GM23338 (cell line): ENCODE data around the gene STX4. TPM values are rescaled to one million over a fixed set of nuclear protein-coding genes. Genes with fewer than 3 reads are reported as not detected.

Experiments used
- ATAC-seq: fragments of 200-7000 bp; cut with Tn5 transposase; 3 replicates; pipeline ENCODE4 v1.9.1; 2020
- DNase-seq: peaks from one replicate; pipeline ENCODE4 v3.0.0-alpha.2; 2015; ENCODE audit warnings: low spot score
- H2AFZ ChIP-seq: fragments of 200-600 bp; sonication (generic); 2 replicates; pipeline ENCODE4 v1.8.0; 2016; ENCODE audit warnings: antibody characterized with exemption, mild to moderate bottlenecking, moderate library complexity
- H3F3A ChIP-seq: fragments of 200-600 bp; sonication (generic); replicated peaks from 2 replicates; pipeline ENCODE4 v1.8.0; 2017; ENCODE audit warnings: antibody characterized with exemption, mixed run types, low read depth
- H3K27ac ChIP-seq: fragments of 200-600 bp; sonication (generic); 2 replicates; pipeline ENCODE4 v1.6.1; 2016; ENCODE audit warnings: low read depth
- H3K27me3 ChIP-seq: fragments of 200-600 bp; sonication (generic); 2 replicates; pipeline ENCODE4 v1.8.0; 2016; ENCODE audit warnings: mild to moderate bottlenecking, mixed run types, moderate library complexity; ENCODE audit not compliant: insufficient read depth
- H3K36me3 ChIP-seq: fragments of 200-600 bp; sonication (generic); 2 replicates; pipeline ENCODE4 v1.8.0; 2016; ENCODE audit warnings: mild to moderate bottlenecking; ENCODE audit not compliant: insufficient read depth
- H3K4me1 ChIP-seq: fragments of 200-600 bp; sonication (generic); 2 replicates; pipeline ENCODE4 v1.8.0; 2016; ENCODE audit warnings: mild to moderate bottlenecking, moderate library complexity; ENCODE audit not compliant: insufficient read depth
- H3K4me2 ChIP-seq: fragments of 200-600 bp; sonication (generic); 2 replicates; pipeline ENCODE4 v1.7.1; 2017; ENCODE audit warnings: mixed run types
- H3K4me3 ChIP-seq: fragments of 200-600 bp; sonication (generic); 2 replicates; pipeline ENCODE4 v1.6.1; 2016; ENCODE audit warnings: mixed run types
- H3K79me2 ChIP-seq: fragments of 200-600 bp; sonication (generic); replicated peaks from 2 replicates; pipeline ENCODE4 v1.8.0; 2017; ENCODE audit warnings: mild to moderate bottlenecking; ENCODE audit not compliant: insufficient read depth
- H3K9me2 ChIP-seq: fragments of 200-600 bp; sonication (generic); 2 replicates; pipeline ENCODE4 v1.8.0; 2017; ENCODE audit not compliant: insufficient read depth
- H4K20me1 ChIP-seq: fragments of 200-600 bp; sonication (generic); replicated peaks from 2 replicates; pipeline ENCODE4 v1.8.0; 2017; ENCODE audit warnings: mild to moderate bottlenecking; ENCODE audit not compliant: insufficient read depth
- H3K27ac Mint-ChIP-seq: 2 replicates; pipeline ENCODE4 v1.8.0; 2020; ENCODE audit warnings: inconsistent platforms, mild to moderate bottlenecking, moderate library complexity, mixed read lengths
- H3K27me3 Mint-ChIP-seq: 3 replicates; pipeline ENCODE4 v1.8.0; 2022; ENCODE audit warnings: low read depth, mild to moderate bottlenecking, moderate library complexity, mixed read lengths, inconsistent platforms; ENCODE audit not compliant: insufficient read depth, poor library complexity
- H3K36me3 Mint-ChIP-seq: 3 replicates; pipeline ENCODE4 v1.8.0; 2021; ENCODE audit warnings: low read depth, mild to moderate bottlenecking, inconsistent platforms, moderate library complexity, mixed read lengths
- H3K4me1 Mint-ChIP-seq: 3 replicates; pipeline ENCODE4 v1.8.0; 2020; ENCODE audit warnings: mild to moderate bottlenecking, inconsistent platforms, mixed read lengths
- H3K4me3 Mint-ChIP-seq: 3 replicates; pipeline ENCODE4 v1.8.0; 2021; ENCODE audit warnings: moderate library complexity, mild to moderate bottlenecking, inconsistent platforms, mixed read lengths
- H3K9me3 Mint-ChIP-seq: 3 replicates; pipeline ENCODE4 v1.8.0; 2020; ENCODE audit warnings: moderate library complexity, mild to moderate bottlenecking, inconsistent platforms, mixed read lengths
- EZH2 ChIP-seq: fragments of 200-600 bp; sonication (generic); IDR thresholded peaks from one replicate; pipeline ENCODE4 v1.8.0; 2017; ENCODE audit warnings: antibody characterized with exemption, mild to moderate bottlenecking, low read depth; ENCODE audit not compliant: unreplicated experiment
- EZH2phosphoT487 ChIP-seq: fragments of 200-600 bp; sonication (generic); IDR thresholded peaks from one replicate; pipeline ENCODE4 v1.8.1; 2018; ENCODE audit warnings: antibody characterized with exemption; ENCODE audit not compliant: unreplicated experiment
- JUNB ChIP-seq: IDR thresholded peaks from one replicate; pipeline ENCODE4 v1.6.1; 2016; ENCODE audit warnings: antibody characterized with exemption; ENCODE audit not compliant: unreplicated experiment
- POLR2AphosphoS5 ChIP-seq: IDR thresholded peaks from 2 replicates; pipeline ENCODE4 v1.6.1; 2016; ENCODE audit warnings: antibody characterized with exemption, low read depth
- ZNF114 ChIP-seq: fragments of 250-450 bp; sonication (Bioruptor Pico); IDR thresholded peaks from 2 replicates; pipeline ENCODE4 v1.5.0; 2020; ENCODE audit warnings: mild to moderate bottlenecking, moderate library complexity
- ZNF331 ChIP-seq: fragments of 250-450 bp; sonication (Bioruptor Pico); IDR thresholded peaks from 2 replicates; pipeline ENCODE4 v1.5.0; 2020; ENCODE audit warnings: low read depth, mild to moderate bottlenecking, moderate library complexity
- polyA plus RNA-seq: library from polyadenylated mRNA; unstranded; fragments of >200 nt; fragmentation: Nextera tagmentation; extraction: Ambion mirVana; gene quantifications from 2 replicates; pipeline ENCODE4 v1.2.1, GENCODE V29; 2016
- total RNA-seq: library from RNA; depleted of rRNA; stranded (reverse); fragments of >200 nt; shearing (Covaris generic); gene quantifications from 2 replicates; pipeline ENCODE4 v1.2.3, GENCODE V29; 2014
- TF ChIP-seq, protein P1 (sequence below): IDR thresholded peaks from one replicate; pipeline ENCODE4 v1.6.1; 2018; ENCODE audit warnings: antibody characterized with exemption; ENCODE audit not compliant: unreplicated experiment
- TF ChIP-seq, protein P2 (sequence below): IDR thresholded peaks from 2 replicates; pipeline ENCODE4 v1.6.1; 2016; ENCODE audit warnings: antibody characterized with exemption
- TF ChIP-seq, protein P3 (sequence below): fragments of 250-450 bp; sonication (Bioruptor Pico); IDR thresholded peaks from 2 replicates; pipeline ENCODE4 v1.5.0; 2020; ENCODE audit warnings: mild to moderate bottlenecking, moderate library complexity

STX4 gene
- total and polyA plus RNA-seq, 2 experiments from 2014 or later, result 13.0 to 39.3 TPM

DNA sequence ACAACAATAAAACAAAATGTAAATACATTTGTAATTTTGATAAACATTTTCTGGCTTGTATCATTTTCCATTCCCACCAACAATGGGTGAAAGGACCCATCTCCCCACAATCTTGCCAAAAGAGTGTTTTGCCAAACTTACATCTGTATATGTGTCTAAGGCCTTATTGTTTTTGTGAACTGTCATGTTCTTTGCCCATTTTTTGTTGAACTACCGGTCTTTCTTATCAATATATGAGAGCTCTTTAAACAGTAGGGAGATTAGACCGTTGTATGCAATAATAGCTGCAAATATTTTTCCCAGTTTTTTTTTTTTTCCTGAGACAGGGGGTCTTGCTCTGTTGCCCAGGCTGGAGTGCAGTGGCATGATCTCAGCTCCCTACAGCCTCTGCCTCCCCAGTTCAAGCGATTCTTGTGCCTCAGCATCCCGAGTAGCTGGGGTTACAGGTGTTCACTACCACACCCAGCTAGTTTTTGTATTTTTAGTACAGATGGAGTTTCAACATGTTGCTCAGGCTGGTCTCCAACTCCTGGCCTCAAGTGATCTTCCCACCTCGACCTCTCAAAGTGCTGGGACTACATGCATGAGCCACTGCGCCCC, 9.6 kb upstream of the STX4 start:
- Mint-ChIP-seq H3K9me3 (no peaks in the 10 kb centered on the region), H3K27me3 (peaks cover 6% of the 10 kb centered on the region), H3K36me3 (no peaks in the 10 kb centered on the region), H3K4me1 (peaks cover 5% of the 10 kb centered on the region; the same call in 2 of the 3 replicates), H3K27ac (no peak overlapping the region), H3K4me3 (no peak overlapping the region)
- H3K79me2 ChIP-seq, result no peaks in the 10 kb centered on the region
- no peaks in the 10 kb centered on the region for H3K36me3 ChIP-seq
- TF ChIP-seq, protein P1, sequence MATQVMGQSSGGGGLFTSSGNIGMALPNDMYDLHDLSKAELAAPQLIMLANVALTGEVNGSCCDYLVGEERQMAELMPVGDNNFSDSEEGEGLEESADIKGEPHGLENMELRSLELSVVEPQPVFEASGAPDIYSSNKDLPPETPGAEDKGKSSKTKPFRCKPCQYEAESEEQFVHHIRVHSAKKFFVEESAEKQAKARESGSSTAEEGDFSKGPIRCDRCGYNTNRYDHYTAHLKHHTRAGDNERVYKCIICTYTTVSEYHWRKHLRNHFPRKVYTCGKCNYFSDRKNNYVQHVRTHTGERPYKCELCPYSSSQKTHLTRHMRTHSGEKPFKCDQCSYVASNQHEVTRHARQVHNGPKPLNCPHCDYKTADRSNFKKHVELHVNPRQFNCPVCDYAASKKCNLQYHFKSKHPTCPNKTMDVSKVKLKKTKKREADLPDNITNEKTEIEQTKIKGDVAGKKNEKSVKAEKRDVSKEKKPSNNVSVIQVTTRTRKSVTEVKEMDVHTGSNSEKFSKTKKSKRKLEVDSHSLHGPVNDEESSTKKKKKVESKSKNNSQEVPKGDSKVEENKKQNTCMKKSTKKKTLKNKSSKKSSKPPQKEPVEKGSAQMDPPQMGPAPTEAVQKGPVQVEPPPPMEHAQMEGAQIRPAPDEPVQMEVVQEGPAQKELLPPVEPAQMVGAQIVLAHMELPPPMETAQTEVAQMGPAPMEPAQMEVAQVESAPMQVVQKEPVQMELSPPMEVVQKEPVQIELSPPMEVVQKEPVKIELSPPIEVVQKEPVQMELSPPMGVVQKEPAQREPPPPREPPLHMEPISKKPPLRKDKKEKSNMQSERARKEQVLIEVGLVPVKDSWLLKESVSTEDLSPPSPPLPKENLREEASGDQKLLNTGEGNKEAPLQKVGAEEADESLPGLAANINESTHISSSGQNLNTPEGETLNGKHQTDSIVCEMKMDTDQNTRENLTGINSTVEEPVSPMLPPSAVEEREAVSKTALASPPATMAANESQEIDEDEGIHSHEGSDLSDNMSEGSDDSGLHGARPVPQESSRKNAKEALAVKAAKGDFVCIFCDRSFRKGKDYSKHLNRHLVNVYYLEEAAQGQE, result no peak
- no peak for TF ChIP-seq ZNF114
- no peak overlapping the region for H3K4me3 ChIP-seq
- no peak overlapping the region for H3K4me2 ChIP-seq
- H3K27me3 ChIP-seq, result no peaks in the 10 kb centered on the region
- no peak for ATAC-seq
- H4K20me1 ChIP-seq, result no peaks in the 10 kb centered on the region
- DNase-seq, result no peak
- H3K27ac ChIP-seq, result no peak overlapping the region
- H3F3A ChIP-seq, result no peaks in the 10 kb centered on the region
- H2AFZ ChIP-seq, result no peak overlapping the region
- no peaks in the 10 kb centered on the region; the same call in 1 of the 2 replicates for H3K4me1 ChIP-seq
- H3K9me2 ChIP-seq, result no peaks in the 10 kb centered on the region

DNA sequence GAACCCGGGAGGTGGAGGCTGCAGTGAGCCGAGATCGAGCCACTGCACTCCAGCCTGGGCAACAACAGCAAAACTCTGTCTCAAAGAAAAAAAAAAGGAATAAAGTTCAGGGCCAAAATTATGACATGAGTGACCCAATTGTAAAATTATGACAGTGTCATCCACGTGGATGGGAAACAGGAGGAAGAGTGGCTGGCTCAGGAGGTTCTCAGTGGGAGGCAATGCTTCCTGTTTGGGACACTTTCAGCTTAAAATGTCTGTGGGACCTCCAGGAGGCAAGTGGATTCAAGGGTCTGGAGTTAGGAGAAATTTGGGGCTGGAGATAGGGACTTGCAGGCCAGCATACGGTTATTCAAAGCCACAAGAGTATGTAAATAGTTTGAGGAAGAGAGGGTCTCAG, 8.0 kb upstream of the STX4 start:
- no peak overlapping the region for H3K27ac Mint-ChIP-seq
- TF ChIP-seq, protein P2, sequence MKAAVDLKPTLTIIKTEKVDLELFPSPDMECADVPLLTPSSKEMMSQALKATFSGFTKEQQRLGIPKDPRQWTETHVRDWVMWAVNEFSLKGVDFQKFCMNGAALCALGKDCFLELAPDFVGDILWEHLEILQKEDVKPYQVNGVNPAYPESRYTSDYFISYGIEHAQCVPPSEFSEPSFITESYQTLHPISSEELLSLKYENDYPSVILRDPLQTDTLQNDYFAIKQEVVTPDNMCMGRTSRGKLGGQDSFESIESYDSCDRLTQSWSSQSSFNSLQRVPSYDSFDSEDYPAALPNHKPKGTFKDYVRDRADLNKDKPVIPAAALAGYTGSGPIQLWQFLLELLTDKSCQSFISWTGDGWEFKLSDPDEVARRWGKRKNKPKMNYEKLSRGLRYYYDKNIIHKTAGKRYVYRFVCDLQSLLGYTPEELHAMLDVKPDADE, result no peak
- TF ChIP-seq EZH2phosphoT487 (no peak), ZNF331 (CRISPR knock-in tag) (no peak), EZH2 (no peak), POLR2AphosphoS5 (no peak), JUNB (no peak)
- TF ChIP-seq, protein P3, sequence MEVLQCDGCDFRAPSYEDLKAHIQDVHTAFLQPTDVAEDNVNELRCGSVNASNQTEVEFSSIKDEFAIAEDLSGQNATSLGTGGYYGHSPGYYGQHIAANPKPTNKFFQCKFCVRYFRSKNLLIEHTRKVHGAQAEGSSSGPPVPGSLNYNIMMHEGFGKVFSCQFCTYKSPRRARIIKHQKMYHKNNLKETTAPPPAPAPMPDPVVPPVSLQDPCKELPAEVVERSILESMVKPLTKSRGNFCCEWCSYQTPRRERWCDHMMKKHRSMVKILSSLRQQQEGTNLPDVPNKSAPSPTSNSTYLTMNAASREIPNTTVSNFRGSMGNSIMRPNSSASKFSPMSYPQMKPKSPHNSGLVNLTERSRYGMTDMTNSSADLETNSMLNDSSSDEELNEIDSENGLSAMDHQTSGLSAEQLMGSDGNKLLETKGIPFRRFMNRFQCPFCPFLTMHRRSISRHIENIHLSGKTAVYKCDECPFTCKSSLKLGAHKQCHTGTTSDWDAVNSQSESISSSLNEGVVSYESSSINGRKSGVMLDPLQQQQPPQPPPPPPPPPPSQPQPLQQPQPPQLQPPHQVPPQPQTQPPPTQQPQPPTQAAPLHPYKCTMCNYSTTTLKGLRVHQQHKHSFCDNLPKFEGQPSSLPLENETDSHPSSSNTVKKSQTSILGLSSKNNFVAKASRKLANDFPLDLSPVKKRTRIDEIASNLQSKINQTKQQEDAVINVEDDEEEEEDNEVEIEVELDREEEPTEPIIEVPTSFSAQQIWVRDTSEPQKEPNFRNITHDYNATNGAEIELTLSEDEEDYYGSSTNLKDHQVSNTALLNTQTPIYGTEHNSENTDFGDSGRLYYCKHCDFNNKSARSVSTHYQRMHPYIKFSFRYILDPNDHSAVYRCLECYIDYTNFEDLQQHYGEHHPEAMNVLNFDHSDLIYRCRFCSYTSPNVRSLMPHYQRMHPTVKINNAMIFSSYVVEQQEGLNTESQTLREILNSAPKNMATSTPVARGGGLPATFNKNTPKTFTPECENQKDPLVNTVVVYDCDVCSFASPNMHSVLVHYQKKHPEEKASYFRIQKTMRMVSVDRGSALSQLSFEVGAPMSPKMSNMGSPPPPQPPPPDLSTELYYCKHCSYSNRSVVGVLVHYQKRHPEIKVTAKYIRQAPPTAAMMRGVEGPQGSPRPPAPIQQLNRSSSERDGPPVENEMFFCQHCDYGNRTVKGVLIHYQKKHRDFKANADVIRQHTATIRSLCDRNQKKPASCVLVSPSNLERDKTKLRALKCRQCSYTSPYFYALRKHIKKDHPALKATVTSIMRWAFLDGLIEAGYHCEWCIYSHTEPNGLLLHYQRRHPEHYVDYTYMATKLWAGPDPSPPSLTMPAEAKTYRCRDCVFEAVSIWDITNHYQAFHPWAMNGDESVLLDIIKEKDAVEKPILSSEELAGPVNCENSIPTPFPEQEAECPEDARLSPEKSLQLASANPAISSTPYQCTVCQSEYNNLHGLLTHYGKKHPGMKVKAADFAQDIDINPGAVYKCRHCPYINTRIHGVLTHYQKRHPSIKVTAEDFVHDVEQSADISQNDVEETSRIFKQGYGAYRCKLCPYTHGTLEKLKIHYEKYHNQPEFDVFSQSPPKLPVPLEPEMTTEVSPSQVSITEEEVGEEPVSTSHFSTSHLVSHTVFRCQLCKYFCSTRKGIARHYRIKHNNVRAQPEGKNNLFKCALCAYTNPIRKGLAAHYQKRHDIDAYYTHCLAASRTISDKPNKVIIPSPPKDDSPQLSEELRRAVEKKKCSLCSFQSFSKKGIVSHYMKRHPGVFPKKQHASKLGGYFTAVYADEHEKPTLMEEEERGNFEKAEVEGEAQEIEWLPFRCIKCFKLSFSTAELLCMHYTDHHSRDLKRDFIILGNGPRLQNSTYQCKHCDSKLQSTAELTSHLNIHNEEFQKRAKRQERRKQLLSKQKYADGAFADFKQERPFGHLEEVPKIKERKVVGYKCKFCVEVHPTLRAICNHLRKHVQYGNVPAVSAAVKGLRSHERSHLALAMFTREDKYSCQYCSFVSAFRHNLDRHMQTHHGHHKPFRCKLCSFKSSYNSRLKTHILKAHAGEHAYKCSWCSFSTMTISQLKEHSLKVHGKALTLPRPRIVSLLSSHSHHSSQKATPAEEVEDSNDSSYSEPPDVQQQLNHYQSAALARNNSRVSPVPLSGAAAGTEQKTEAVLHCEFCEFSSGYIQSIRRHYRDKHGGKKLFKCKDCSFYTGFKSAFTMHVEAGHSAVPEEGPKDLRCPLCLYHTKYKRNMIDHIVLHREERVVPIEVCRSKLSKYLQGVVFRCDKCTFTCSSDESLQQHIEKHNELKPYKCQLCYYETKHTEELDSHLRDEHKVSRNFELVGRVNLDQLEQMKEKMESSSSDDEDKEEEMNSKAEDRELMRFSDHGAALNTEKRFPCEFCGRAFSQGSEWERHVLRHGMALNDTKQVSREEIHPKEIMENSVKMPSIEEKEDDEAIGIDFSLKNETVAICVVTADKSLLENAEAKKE (CRISPR knock-in tag), result no peak

More for the DNA sequence above, 8.0 kb upstream of the STX4 start:
- Histone ChIP-seq H3K4me1 (no peaks in the 10 kb centered on the region; the same call in 1 of the 2 replicates), H3K4me2 (no peak overlapping the region), H3K27ac (no peak overlapping the region), H3K9me2 (no peaks in the 10 kb centered on the region), H3K27me3 (no peaks in the 10 kb centered on the region), H3K79me2 (no peaks in the 10 kb centered on the region), H2AFZ (0 out of 2 replicates have a peak overlapping the region, but pooled peaks have one; percentile 63), H3K4me3 (no peak overlapping the region), H3F3A (no peaks in the 10 kb centered on the region), H3K36me3 (no peaks in the 10 kb centered on the region), H4K20me1 (no peaks in the 10 kb centered on the region)
- Mint-ChIP-seq H3K9me3 (no peaks in the 10 kb centered on the region), H3K36me3 (no peaks in the 10 kb centered on the region), H3K4me1 (peaks cover 5% of the 10 kb centered on the region; the same call in 2 of the 3 replicates), H3K4me3 (no peak overlapping the region; the same call in 2 of the 3 replicates), H3K27me3 (peaks cover 6% of the 10 kb centered on the region)
- ATAC-seq (no peak), DNase-seq (no peak)
